Lower leg skin (tissue), 4 donors: ENCODE data around the gene ERC1. TPM values are rescaled to one million over a fixed set of nuclear protein-coding genes. Genes with fewer than 3 reads are reported as not detected.
"Not testable (repeated sequence)": the region's sequence is repeated elsewhere in the genome, so short reads cannot be mapped to it uniquely, and the experiment has no call there.

Experiments used
- DNase-seq, 2 donors: peaks; one replicate each; pipeline ENCODE4 v3.0.0-alpha.2; 2019; ENCODE audit warnings: low spot score in 2 of 2
- H3K4me3 ChIP-seq: fragments of 200-600 bp; sonication (generic); 2 replicates; pipeline ENCODE4 v1.5.1; 2017; ENCODE audit warnings: mild to moderate bottlenecking, low read depth; ENCODE audit not compliant: poor library complexity, severe bottlenecking
- CTCF ChIP-seq, 3 donors: fragments of 450-650 bp; IDR thresholded peaks; one replicate each; pipeline ENCODE4 v1.5.1; 2016; ENCODE audit warnings: antibody characterized with exemption in 3 of 3, mild to moderate bottlenecking in 3 of 3, moderate library complexity in 2 of 3
- POLR2A ChIP-seq, 2 donors: fragments of 450-650 bp; IDR thresholded peaks; one replicate each; pipeline ENCODE4 v1.6.1; 2016 to 2017; ENCODE audit warnings: antibody characterized with exemption in 2 of 2, mild to moderate bottlenecking in 1 of 2, moderate library complexity in 1 of 2
- WGBS, 2 donors: methylation state at CpG; one replicate each; pipeline ENCODE4 v1.1.5; 2018; 5-methylcytosine and 5-hydroxymethylcytosine counted together
- intact Hi-C: fragments of 100-400 bp; cut with DNase I; formaldehyde crosslinking; loops from one replicate; pipeline ENCODE4 v1.15.0; 2023; ENCODE audit warnings: low total_unique reads
- total RNA-seq, 4 donors: library from RNA; depleted of rRNA; stranded (reverse); fragments of >200 nt; gene quantifications; one replicate each; pipeline ENCODE4 v1.1.0, GENCODE V29; 2016

The ERC1 gene
- total RNA-seq, 4 donors from 2014 or later: 22.1 to 42.7 (median 29.7) TPM

GRCh38 chr12:991350-992333 lies 619 bp downstream of the ERC1 start:
- intact Hi-C loops: no loop called here
- peak; percentile 30 to 89 for DNase-seq
- peak overlapping the region; percentile 91 for H3K4me3 ChIP-seq
- no peak for TF ChIP-seq POLR2A (IDR thresholded peaks at IDR 0.05)
- no peak for TF ChIP-seq CTCF (IDR thresholded peaks at IDR 0.05)
- WGBS, 2 donors: 3 to 6% methylated on average over 35 to 39 of the region's 48 CpGs

DNA sequence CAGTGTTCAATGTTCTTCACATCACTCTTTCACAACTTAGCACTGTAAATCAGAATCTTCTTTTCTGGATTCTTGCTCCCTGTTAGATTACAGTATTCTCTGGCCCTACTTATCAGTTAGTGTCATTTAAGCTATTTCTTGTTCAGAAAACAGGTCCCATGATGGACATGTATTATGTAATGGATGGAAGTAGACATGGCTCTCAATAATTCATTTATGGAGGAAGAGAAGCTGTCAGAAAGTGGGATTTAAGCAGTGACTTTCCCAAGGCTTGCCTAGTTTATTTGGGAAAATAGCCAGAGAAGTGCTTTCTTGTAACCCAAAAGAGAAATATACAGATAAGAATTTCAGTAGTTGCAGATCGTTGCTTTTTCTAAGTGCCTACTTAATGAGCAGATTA lies 1.6 kb downstream of the ERC1 start:
- WGBS, 2 donors: 26 to 38% methylated on average over 1 of the region's 1 CpG
- TF ChIP-seq POLR2A (IDR thresholded peaks at IDR 0.05): no peak
- TF ChIP-seq CTCF (IDR thresholded peaks at IDR 0.05): no peak
- intact Hi-C loops: no loop called here
- DNase-seq: no peak
- no peak overlapping the region for H3K4me3 ChIP-seq

DNA sequence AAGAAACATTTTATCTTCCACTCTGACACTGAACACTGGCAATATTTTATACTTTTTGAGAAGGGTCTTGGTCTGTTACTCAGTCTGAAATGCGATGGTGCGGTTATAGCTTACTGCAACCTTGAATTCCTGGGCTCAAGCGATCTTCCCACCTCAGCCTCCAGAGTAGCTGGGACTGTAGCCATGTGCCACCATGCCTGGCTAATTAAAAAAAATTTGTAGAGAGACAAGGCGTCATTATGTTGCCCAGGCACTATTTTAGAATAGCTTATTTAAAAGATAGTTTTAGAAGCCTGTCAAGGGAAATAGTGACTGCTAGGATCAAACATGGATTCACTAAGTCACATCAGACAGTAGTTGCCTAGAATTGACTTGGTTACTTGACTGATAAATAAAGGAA lies 5.9 kb downstream of the ERC1 start:
- intact Hi-C loops: no loop called here
- TF ChIP-seq POLR2A (IDR thresholded peaks at IDR 0.05) (no peak), CTCF (IDR thresholded peaks at IDR 0.05) (no peak)
- H3K4me3 ChIP-seq: no peak overlapping the region
- 85 to 92% methylated on average over 4 of the region's 4 CpGs for WGBS, 2 donors
- DNase-seq: no peak

DNA sequence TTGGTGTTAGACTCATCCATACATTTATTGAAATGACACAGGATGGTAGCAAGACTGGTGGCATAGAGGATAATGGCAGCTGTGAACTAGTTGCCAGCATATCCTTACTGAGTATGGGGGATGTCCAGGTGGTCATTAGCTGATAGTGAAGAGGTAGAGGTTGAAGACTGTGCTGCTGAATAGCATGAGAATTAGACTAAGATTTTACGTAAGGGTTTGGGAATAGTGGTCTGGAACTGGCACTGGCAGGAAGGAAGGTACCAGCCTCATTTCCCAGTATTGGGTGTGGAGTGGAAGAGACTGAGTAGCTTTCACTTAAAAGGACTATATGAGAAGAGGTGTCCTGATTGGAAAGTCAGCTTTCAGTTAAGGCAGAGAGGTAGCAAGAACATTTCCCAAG lies 6.5 kb downstream of the ERC1 start:
- DNase-seq: no peak
- WGBS, 2 donors: 84 to 86% methylated on average over 1 of the region's 1 CpG
- no peak for TF ChIP-seq CTCF (IDR thresholded peaks at IDR 0.05)
- TF ChIP-seq POLR2A (IDR thresholded peaks at IDR 0.05): no peak

DNA sequence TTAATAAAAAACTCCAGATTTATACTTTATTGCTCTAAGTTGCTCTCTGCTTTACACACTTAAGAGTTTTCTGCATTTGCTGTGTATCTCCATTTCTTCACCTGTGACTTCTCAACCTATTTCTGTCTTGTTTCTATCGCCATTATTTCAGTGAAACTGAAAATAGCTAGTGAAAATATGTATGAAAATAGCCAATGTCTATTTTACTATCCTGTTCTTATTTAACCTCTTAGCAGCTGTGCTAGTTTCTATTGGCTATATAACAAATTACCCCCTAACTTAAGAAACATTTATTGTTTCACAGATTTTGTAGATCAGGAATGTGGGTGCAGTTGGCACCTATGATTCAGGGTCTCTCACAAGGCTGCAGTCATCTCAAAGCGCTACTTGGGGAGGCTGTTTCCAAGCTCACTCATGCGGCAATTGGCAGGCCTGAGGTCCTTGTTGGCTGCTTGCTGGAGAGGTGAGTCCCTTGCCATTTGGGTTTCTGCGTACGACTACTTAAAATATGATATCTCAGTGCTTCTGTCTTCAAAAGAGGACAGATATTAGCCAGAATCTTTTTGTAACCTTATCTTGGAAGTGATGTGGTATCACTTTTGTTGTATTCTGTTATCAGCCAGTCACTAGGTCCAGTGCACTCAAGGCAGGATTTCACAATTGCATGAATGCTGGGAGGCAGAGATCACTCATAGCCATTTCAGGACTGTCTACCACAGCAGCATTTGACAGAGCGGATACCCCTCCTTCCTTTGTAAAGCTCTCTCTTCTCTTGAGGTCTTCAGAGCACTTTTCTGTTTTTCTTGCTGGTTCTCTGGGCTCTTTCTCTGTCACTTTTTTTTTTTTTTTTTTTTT lies 7.2 kb downstream of the ERC1 start:
- no peak for DNase-seq
- no peak overlapping the region for H3K4me3 ChIP-seq
- intact Hi-C loops: no loop called here
- WGBS, 2 donors: 88% methylated on average over 6 of the region's 6 CpGs
- TF ChIP-seq CTCF (IDR thresholded peaks at IDR 0.05) (no peak), POLR2A (IDR thresholded peaks at IDR 0.05) (no peak)

More for the DNA sequence above, 6.5 kb downstream of the ERC1 start:
- no peak overlapping the region for H3K4me3 ChIP-seq
- intact Hi-C loops: no loop called here

GRCh38 chr12:999736-1000135 lies 8.7 kb downstream of the ERC1 start:
- DNase-seq, H3K4me3 ChIP-seq, intact Hi-C loops: not testable (repeated sequence)
- 91 to 98% methylated on average over 7 of the region's 7 CpGs for WGBS, 2 donors
